Kidney glomerular epithelial cell (primary cell): ENCODE measurements around the gene MKX.

ENCODE experiments used
- DNase-seq: peaks from one replicate; lab custom pipeline; 2025; lab: John Stamatoyannopoulos, UW

MKX gene

GRCh38 chr10:27646604-27647175 is 98.9 kb downstream of the MKX start:
- no peak for DNase-seq

GRCh38 chr10:27646194-27646593 is 99.4 kb downstream of the MKX start:
- DNase-seq, result peak; percentile 38

GRCh38 chr10:27644307-27644939 is 101.2 kb downstream of the MKX start:
- DNase-seq, result no peak

GRCh38 chr10:27643301-27643700 is 102.3 kb downstream of the MKX start:
- no peak for DNase-seq

GRCh38 chr10:27642023-27642589 is 103.5 kb downstream of the MKX start:
- no peak for DNase-seq

- no peak for DNase-seq
Measured at GRCh38 chr10:27638071-27638750, 107.4 kb downstream of the MKX start.

- no peak for DNase-seq
Measured at GRCh38 chr10:27637601-27638000, 108.0 kb downstream of the MKX start.

GRCh38 chr10:27636816-27637215 is 108.8 kb downstream of the MKX start:
- DNase-seq, result no peak

GRCh38 chr10:27635699-27636270 is 109.8 kb downstream of the MKX start:
- DNase-seq, result no peak

GRCh38 chr10:27635290-27635689 is 110.3 kb downstream of the MKX start:
- DNase-seq, result no peak

GRCh38 chr10:27628621-27629020 is 117.0 kb downstream of the MKX start:
- DNase-seq, result no peak

GRCh38 chr10:27626890-27627289 is 118.7 kb downstream of the MKX start:
- no peak for DNase-seq

- no peak for DNase-seq
Measured at GRCh38 chr10:27625452-27626211, 120.0 kb downstream of the MKX start.

- DNase-seq, result no peak
Measured at GRCh38 chr10:27624941-27625340, 120.7 kb downstream of the MKX start.
